HT-29 (cell line): ENCODE results near the gene HIRIP3. TPM values are rescaled to one million over a fixed set of nuclear protein-coding genes. Genes with fewer than 3 reads are reported as not detected.

Experiments used
- DNase-seq: peaks from one replicate; pipeline ENCODE4 v3.0.0-alpha.2; 2015; ENCODE audit warnings: low spot score
- total RNA-seq: library from RNA; depleted of rRNA; stranded (reverse); fragments of >200 nt; shearing (Covaris generic); gene quantifications from 2 replicates; pipeline ENCODE4 v1.2.3, GENCODE V29; 2014

Gene HIRIP3
- total RNA-seq, 1 experiment from 2014 or later = 21.1 TPM

DNA sequence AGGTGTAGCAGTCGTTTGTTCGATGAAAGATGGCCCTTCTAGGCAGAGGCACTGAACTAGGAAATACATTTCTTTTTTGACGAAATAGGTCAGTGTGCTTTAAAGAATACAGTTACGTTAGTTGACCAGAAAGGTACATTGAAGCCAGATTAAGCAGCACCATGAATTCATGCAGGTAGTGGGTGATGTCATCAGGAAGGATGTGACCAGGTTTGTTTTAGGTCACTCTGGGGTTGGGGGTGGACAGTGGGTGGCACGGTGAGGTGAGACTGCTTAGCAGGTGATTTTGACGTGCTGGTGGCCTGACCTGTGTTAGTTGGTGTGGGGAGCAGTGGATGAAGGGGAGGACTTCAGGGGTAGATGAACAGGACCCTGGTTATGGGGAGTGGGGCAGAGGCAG, 4.2 kb upstream of the HIRIP3 start:
- DNase-seq = no peak

GRCh38 chr16:29996766-29997250, 1.4 kb upstream of the HIRIP3 start:
- DNase-seq = no peak

GRCh38 chr16:29995911-29996765, 721 bp upstream of the HIRIP3 start, which contains the start of gene INO80E:
INO80E (plus strand) TSS chr16:29996241; CDS start chr16:29996311, 70 bp downstream.
- DNase-seq = peak; percentile 96

DNA sequence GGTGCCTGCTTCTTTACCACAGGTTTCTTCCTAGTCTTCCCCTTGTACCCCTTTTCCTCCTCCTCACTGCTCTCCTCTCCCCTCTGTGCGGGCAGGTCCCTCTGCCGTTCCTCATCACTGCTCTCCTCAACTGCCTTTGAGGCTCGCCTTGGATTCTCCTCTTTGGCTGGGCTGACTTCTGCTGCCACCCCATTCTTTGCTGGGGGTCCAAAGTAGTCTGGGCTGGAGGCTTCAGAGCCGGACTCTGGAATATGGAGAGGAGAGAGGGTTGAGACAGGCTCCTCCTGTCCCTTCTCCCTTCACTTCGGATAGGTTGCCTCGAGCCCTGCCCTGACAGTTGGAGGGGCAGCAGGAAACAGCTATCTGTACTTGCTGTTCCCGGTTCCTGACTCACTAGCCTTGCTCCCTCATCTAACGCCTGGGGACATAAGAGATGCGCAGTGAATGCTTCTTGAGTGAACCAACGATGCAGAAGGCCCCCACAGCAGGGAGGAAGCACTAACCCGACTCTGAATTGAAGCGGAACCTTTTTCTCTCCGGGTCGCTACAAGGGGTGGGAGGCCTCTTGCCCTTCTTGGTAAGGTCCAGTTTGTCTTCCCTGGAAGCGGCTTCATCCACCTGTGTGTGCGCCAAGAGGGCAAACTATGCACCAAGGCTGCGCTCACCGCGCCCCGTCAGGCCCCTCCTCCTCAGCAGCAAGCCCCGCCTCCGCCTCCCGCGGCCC, 655 bp downstream of the HIRIP3 start:
- peak; percentile 69 for DNase-seq

- DNase-seq = no peak
These were observed 1.4 kb downstream of the HIRIP3 start for GRCh38 chr16:29993903-29994599.

DNA sequence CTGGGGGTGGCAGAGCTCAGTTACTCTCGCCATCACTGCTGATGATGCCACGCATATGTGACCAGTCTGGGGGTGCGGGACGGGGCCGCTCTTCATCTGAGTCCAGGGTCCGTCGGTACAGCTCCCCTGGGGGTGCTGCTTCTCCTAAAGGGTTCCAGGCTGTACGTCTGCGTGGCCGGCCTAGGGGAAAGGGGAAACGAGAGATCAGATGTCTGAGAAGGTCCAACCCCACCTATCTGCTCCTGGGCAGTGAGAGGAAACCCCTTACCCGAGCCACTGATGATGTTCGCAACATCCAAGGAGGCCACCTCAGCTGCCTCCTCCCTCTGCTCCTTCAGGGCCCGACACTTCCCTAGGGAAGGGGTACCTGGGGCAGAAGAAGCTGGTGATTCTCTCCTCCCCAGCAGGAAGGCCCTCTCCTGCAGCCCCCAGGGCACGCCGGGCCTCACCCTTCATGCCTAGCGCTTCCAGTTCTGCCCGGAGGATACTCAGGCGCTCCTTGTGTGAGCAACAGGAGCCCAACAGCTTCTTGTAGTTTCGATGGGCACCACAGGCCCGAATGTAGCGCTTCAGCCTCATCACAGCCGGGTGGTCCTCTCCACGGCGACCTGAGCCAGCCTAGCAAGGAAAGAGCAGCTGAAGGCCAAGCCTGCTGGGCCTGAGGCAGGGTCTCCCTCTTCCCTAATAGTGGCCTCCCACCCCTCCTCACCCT, 2.1 kb downstream of the HIRIP3 start:
- DNase-seq = no peak

GRCh38 chr16:29992344-29992967, 3.0 kb downstream of the HIRIP3 start:
- DNase-seq = no peak

DNA sequence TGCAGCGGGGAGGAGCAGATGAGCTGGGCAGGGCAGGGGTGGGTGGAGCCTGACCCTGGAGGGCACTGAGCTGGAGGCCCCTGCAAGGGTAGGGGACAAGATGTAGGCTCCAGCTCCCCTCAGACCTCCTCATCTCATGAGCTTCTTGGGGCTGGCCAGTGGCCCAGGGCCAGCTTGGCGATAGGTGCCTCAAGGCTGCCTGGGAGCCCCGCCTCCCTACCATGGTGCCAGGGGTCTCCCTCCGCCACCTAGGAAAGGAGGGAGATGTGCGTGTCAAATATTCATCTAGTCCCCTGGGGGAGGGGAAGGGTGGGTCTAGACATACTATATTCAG, 3.9 kb downstream of the HIRIP3 start:
- no peak for DNase-seq

DNA sequence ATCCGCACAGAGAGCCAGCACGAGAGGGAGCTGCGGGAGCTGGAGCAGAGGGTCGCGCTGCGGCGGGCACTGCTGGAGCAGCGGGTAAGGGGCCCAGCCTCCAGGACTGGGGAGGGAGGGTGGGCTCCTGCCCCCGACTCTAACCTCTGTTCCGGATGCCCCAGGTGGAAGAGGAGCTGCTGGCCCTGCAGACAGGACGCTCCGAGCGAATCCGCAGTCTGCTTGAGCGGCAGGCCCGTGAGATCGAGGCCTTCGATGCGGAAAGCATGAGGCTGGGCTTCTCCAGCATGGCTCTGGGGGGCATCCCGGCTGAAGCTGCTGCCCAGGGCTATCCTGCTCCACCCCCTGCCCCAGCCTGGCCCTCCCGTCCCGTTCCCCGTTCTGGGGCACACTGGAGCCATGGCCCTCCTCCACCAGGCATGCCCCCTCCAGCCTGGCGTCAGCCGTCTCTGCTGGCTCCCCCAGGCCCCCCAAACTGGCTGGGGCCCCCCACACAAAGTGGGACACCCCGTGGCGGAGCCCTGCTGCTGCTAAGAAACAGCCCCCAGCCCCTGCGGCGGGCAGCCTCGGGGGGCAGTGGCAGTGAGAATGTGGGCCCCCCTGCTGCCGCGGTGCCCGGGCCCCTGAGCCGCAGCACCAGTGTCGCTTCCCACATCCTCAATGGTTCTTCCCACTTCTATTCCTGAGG, 4.4 kb downstream of the HIRIP3 start:
- no peak for DNase-seq

GRCh38 chr16:29990034-29990433, 5.4 kb downstream of the HIRIP3 start:
- DNase-seq = no peak

- no peak for DNase-seq
These were observed 6.1 kb downstream of the HIRIP3 start for GRCh38 chr16:29989111-29989858.

- DNase-seq = no peak
These were observed 6.9 kb downstream of the HIRIP3 start for GRCh38 chr16:29988346-29989075.

DNA sequence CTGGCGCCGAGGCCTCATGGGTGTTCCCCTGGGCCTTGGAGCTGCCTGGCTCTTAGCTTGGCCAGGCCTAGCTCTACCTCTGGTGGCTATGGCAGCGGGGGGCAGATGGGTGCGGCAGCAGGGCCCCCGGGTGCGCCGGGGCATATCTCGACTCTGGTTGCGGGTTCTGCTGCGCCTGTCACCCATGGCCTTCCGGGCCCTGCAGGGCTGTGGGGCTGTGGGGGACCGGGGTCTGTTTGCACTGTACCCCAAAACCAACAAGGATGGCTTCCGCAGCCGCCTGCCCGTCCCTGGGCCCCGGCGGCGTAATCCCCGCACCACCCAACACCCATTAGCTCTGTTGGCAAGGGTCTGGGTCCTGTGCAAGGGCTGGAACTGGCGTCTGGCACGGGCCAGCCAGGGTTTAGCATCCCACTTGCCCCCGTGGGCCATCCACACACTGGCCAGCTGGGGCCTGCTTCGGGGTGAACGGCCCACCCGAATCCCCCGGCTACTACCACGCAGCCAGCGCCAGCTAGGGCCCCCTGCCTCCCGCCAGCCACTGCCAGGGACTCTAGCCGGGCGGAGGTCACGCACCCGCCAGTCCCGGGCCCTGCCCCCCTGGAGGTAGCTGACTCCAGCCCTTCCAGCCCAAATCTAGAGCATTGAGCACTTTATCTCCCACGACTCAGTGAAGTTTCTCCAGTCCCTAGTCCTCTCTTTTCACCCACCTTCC, 7.9 kb downstream of the HIRIP3 start:
- DNase-seq = no peak

- no peak for DNase-seq
These were observed 8.5 kb downstream of the HIRIP3 start for GRCh38 chr16:29986931-29987330.

DNA sequence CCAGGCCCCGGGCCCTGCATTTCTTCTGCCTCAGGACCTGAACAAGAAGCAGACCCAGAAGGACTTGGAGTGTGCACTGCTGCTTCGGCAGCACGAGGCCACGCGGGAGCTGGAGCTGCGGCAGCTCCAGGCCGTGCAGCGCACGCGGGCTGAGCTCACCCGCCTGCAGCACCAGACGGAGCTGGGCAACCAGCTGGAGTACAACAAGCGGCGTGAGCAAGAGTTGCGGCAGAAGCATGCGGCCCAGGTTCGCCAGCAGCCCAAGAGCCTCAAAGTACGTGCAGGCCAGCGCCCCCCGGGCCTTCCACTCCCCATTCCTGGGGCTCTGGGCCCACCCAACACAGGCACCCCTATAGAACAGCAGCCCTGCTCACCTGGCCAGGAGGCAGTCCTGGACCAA, 9.2 kb downstream of the HIRIP3 start:
- no peak for DNase-seq

GRCh38 chr16:29985271-29985811, 10.1 kb downstream of the HIRIP3 start:
- DNase-seq = no peak

- no peak for DNase-seq
These were observed 10.7 kb downstream of the HIRIP3 start for GRCh38 chr16:29984764-29985147.

GRCh38 chr16:29984137-29984763, 11.2 kb downstream of the HIRIP3 start:
- no peak for DNase-seq
